Measurements from ENCODE around the gene TMEM141. TPM values are rescaled to one million over a fixed set of nuclear protein-coding genes. Genes with fewer than 3 reads are reported as not detected.
"Not testable (repeated sequence)": the region's sequence is repeated elsewhere in the genome, so short reads cannot be mapped to it uniquely, and the experiment has no call there.

Gene TMEM141
- total and polyA plus RNA-seq, 5 donors from 2014 or later: 20.7 to 39.3 (median 32.9) TPM

DNA sequence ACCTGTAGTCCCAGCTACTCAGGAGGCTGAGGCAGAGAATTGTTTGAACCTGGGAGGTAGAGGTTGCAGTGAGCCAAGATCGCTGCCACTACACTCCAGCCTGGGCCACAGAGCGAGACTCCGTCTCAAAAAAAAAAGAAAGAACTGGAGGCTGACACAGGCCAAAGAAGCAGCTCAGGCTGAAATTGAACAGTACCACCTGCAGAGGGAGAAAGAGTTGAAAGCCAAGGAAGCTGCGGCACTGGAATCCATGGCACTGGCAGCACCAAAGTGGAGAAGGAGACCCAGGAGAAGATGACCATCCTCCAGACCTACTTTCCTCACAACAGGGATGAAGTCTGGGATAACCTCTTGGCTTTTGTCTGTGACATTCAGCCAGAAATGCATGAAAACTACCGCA is 11.3 kb upstream of the TMEM141 start:
- Mint-ChIP-seq H3K4me1 (peaks cover 0 to 5% (median 0%) of the 10 kb centered on the region in 4 donors), H3K9me3 (peaks cover 0 to 3% (median 0%) of the 10 kb centered on the region in 7 donors), H3K27ac (no peak overlapping the region), H3K27me3 (peaks cover 25% of the 10 kb centered on the region), H3K36me3 (no peaks in the 10 kb centered on the region), H3K4me3 (no peak overlapping the region)
- no peak for ATAC-seq (ENCODE audit: low read depth in 2 of 2)
- no peak overlapping the region for H3K4me3 ChIP-seq (ENCODE audit: low read depth, low read length)
- DNase-seq: no peak
- no peaks in the 10 kb centered on the region for H3K4me1 ChIP-seq (ENCODE audit: control insufficient read depth, insufficient read depth, low read length, poor library complexity, severe bottlenecking)
- H3K36me3 ChIP-seq (ENCODE audit: control insufficient read depth, insufficient read depth, low read length): no peaks in the 10 kb centered on the region
- peaks cover 3% of the 10 kb centered on the region for H3K27me3 ChIP-seq (ENCODE audit: control insufficient read depth, insufficient read depth, low read length)
- no peak overlapping the region for H3K27ac ChIP-seq (ENCODE audit: insufficient read depth, low read length, poor library complexity, severe bottlenecking)
- no peaks in the 10 kb centered on the region for H3K9me3 ChIP-seq (ENCODE audit: control insufficient read depth in 2 of 2, low read length in 2 of 2)

DNA sequence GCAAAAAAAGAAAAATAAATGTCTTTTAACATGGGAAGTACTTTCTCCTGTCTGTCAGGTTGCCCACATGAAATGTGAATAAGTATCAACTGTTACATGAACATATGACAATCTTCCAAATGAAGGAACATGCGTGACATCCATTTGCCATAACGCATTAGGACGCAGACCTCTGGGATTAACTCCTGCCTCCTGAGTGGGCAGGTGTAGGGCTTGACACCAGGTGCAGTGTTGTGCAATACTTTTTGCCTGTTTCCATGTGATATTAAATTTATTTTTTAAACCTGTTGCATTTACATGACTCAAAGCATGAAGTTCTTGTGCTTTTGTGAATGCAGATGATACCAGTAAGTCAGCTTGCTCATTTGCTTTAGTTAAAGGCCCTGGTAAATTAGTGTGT is 8.7 kb upstream of the TMEM141 start:
- H3K27ac Mint-ChIP-seq: no peak overlapping the region
- DNase-seq (no peak), ATAC-seq (ENCODE audit: low read depth in 2 of 2) (no peak)
- H3K4me1 Mint-ChIP-seq: peaks cover 0 to 8% (median 1%) of the 10 kb centered on the region in 4 donors
- H3K27me3 Mint-ChIP-seq: peaks cover 32% of the 10 kb centered on the region
- Histone ChIP-seq H3K27me3 (ENCODE audit: control insufficient read depth, insufficient read depth, low read length) (peaks cover 3% of the 10 kb centered on the region), H3K27ac (ENCODE audit: insufficient read depth, low read length, poor library complexity, severe bottlenecking) (no peak overlapping the region), H3K9me3 (ENCODE audit: control insufficient read depth in 2 of 2, low read length in 2 of 2) (no peaks in the 10 kb centered on the region), H3K4me3 (ENCODE audit: low read depth, low read length) (no peak overlapping the region), H3K4me1 (ENCODE audit: control insufficient read depth, insufficient read depth, low read length, poor library complexity, severe bottlenecking) (peaks cover 1% of the 10 kb centered on the region), H3K36me3 (ENCODE audit: control insufficient read depth, insufficient read depth, low read length) (no peaks in the 10 kb centered on the region)
- H3K36me3 Mint-ChIP-seq: no peaks in the 10 kb centered on the region
- no peak overlapping the region for H3K4me3 Mint-ChIP-seq
- H3K9me3 Mint-ChIP-seq: peaks cover 0 to 2% (median 0%) of the 10 kb centered on the region in 7 donors

DNA sequence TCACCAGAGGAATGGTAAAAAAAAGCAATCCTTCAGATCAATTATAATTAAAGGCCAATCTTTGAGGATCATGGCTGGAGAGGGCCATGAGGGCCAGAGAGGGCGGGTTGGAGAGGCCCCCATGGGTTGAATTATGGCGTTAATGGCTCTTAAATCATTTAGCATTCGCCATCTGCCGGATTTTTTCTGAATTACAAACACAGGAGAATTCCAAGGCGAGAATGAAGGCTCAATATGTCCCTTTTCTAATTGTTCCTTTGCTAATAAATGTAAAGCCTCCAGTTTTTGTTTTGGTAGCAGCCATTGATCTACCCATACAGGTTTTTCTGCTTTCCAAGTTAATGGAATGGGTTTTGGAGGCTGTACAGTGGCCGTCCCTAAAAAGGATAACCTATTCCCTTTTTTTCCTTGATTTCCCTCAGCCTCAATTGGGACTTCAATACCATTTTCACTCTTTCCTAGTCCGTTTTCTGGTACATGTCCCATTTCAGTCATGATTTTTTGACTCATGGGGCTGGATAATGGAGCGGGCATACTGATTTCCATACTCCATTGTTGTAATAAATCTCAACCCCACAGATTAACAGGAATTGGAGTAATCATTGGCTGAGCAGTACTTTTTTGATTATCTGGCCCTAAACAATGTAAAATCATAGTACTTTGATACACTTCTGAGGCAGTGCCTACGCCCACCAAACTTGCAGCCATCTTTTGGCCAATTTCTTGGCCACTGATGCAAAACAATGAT is 6.7 kb upstream of the TMEM141 start:
- no peaks in the 10 kb centered on the region for H3K9me3 Mint-ChIP-seq
- peak in 1 of 3 donors; percentile 41 for DNase-seq
- no peaks in the 10 kb centered on the region for H3K27me3 ChIP-seq (ENCODE audit: control insufficient read depth, insufficient read depth, low read length)

DNA sequence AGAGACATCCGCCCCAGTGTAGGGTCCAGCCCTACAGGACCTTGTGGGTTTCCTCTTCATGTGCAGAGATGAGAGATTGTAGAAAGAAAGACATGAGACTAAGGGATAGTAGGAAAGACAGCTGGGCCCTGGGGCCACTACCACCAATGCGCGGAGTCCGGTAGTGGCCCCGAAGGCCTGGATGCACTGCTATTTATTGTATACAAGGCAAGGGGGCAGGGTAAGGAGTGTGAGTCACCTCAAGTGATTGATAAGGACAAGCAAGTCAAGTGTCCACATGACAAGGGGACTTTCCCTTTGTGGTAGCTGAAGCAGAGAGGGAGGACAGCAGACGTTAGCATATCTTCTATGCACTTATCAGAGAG is 6.2 kb upstream of the TMEM141 start:
- peak in 1 of 2 donors; percentile 73 for ATAC-seq (ENCODE audit: low read depth in 2 of 2)
- no peak overlapping the region for H3K4me3 Mint-ChIP-seq
- no peaks in the 10 kb centered on the region for H3K27me3 ChIP-seq (ENCODE audit: control insufficient read depth, insufficient read depth, low read length)
- H3K36me3 Mint-ChIP-seq: no peaks in the 10 kb centered on the region
- peaks cover 6% of the 10 kb centered on the region for H3K4me1 ChIP-seq (ENCODE audit: control insufficient read depth, insufficient read depth, low read length, poor library complexity, severe bottlenecking)
- no peak overlapping the region for H3K27ac ChIP-seq (ENCODE audit: insufficient read depth, low read length, poor library complexity, severe bottlenecking)
- H3K36me3 ChIP-seq (ENCODE audit: control insufficient read depth, insufficient read depth, low read length): no peaks in the 10 kb centered on the region
- peak in 2 of 3 donors; percentile 35 to 40 for DNase-seq
- H3K27ac Mint-ChIP-seq: no peak overlapping the region
- H3K4me1 Mint-ChIP-seq: peaks cover 0 to 9% (median 6%) of the 10 kb centered on the region in 4 donors
- H3K9me3 Mint-ChIP-seq: no peaks in the 10 kb centered on the region
- peaks cover 19% of the 10 kb centered on the region for H3K27me3 Mint-ChIP-seq
- no peaks in the 10 kb centered on the region for H3K9me3 ChIP-seq (ENCODE audit: control insufficient read depth in 2 of 2, low read length in 2 of 2)
- no peak overlapping the region for H3K4me3 ChIP-seq (ENCODE audit: low read depth, low read length)

More for the DNA sequence above, 6.7 kb upstream of the TMEM141 start:
- no peak overlapping the region for H3K4me3 Mint-ChIP-seq
- H3K36me3 ChIP-seq (ENCODE audit: control insufficient read depth, insufficient read depth, low read length): no peaks in the 10 kb centered on the region
- H3K9me3 ChIP-seq (ENCODE audit: control insufficient read depth in 2 of 2, low read length in 2 of 2): no peaks in the 10 kb centered on the region
- no peaks in the 10 kb centered on the region for H3K36me3 Mint-ChIP-seq
- H3K4me3 ChIP-seq (ENCODE audit: low read depth, low read length): no peak overlapping the region
- ATAC-seq (ENCODE audit: low read depth in 2 of 2): no peak
- peaks cover 23% of the 10 kb centered on the region for H3K27me3 Mint-ChIP-seq
- H3K4me1 ChIP-seq (ENCODE audit: control insufficient read depth, insufficient read depth, low read length, poor library complexity, severe bottlenecking): peaks cover 6% of the 10 kb centered on the region
- no peak overlapping the region for H3K27ac Mint-ChIP-seq
- H3K4me1 Mint-ChIP-seq: peaks cover 0 to 9% (median 6%) of the 10 kb centered on the region in 4 donors
- H3K27ac ChIP-seq (ENCODE audit: insufficient read depth, low read length, poor library complexity, severe bottlenecking): no peak overlapping the region

DNA sequence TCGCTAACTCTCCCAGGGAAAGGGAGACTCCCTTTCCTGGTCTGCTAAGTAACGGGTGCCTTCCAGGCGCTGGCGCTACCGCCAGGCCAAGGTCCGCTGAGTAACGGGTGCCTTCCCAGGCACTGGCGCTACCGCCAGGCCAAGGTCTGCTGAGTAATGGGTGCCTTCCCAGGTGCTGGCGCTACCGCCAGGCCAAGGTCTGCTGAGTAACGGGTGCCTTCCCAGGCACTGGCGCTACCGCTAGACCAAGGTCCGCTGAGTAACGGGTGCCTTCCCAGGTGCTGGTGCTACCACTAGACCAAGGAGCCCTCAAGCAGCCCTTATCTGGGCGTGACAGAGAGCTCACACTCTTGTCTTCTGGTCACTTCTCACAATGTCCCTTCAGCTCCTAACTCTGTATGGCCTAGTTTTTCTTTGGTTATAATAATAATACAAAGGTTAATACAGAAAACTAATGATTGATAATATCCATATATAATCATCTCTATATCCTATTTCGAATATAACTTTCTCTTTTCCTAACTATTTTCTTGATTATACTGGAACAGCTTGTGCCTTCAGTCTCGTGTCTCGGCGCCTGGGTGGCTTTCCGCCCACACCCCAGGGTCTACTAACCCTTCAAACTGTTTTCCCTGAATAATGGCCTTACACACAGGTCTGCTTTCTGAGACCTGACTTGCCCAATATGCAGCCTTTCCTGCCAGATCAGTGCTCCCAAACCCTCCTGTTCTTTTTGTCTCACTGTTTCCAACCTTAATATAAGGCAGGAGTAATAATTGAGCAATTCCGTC is 5.4 kb upstream of the TMEM141 start:
- H3K9me3 ChIP-seq (ENCODE audit: control insufficient read depth in 2 of 2, low read length in 2 of 2); H3K4me3 Mint-ChIP-seq; H3K27ac ChIP-seq (ENCODE audit: insufficient read depth, low read length, poor library complexity, severe bottlenecking); H3K27ac Mint-ChIP-seq; H3K36me3 Mint-ChIP-seq; ATAC-seq (ENCODE audit: low read depth in 2 of 2); H3K36me3 ChIP-seq (ENCODE audit: control insufficient read depth, insufficient read depth, low read length); H3K9me3 Mint-ChIP-seq; H3K4me3 ChIP-seq (ENCODE audit: low read depth, low read length); DNase-seq; H3K27me3 ChIP-seq (ENCODE audit: control insufficient read depth, insufficient read depth, low read length): not testable (repeated sequence)
- H3K4me1 ChIP-seq (ENCODE audit: control insufficient read depth, insufficient read depth, low read length, poor library complexity, severe bottlenecking): peaks cover 12% of the 10 kb centered on the region
- Mint-ChIP-seq H3K27me3 (peaks cover 19% of the 10 kb centered on the region), H3K4me1 (peaks cover 5 to 14% (median 7%) of the 10 kb centered on the region in 4 donors)

DNA sequence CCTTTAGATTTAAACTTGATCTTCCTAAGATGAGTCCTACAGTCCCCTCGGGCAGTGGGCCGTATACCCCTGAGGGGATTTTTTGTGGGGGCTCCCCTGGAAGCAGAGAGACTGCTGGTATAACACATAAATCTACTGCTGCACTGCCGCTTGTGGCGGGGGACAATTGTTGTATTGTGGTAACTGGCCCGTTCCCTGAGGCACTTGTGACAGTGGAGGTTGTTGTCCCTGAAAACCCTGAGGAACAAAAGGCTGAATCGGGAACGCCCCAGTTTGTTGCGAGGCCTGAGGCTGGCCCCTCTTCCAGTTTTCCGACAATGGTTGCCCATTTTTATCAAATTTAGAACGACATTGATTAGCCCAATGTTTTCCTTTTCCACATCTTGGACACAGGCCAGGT is 4.7 kb upstream of the TMEM141 start:
- peaks cover 19% of the 10 kb centered on the region for H3K27me3 Mint-ChIP-seq
- H3K36me3 Mint-ChIP-seq: no peaks in the 10 kb centered on the region
- H3K27ac ChIP-seq (ENCODE audit: insufficient read depth, low read length, poor library complexity, severe bottlenecking): no peak overlapping the region
- no peaks in the 10 kb centered on the region for H3K27me3 ChIP-seq (ENCODE audit: control insufficient read depth, insufficient read depth, low read length)
- peaks cover 14% of the 10 kb centered on the region for H3K4me1 ChIP-seq (ENCODE audit: control insufficient read depth, insufficient read depth, low read length, poor library complexity, severe bottlenecking)
- no peaks in the 10 kb centered on the region for H3K9me3 Mint-ChIP-seq
- H3K27ac Mint-ChIP-seq: no peak overlapping the region
- H3K4me3 ChIP-seq (ENCODE audit: low read depth, low read length): no peak overlapping the region
- ATAC-seq (ENCODE audit: low read depth in 2 of 2): no peak
- H3K4me3 Mint-ChIP-seq: no peak overlapping the region
- no peaks in the 10 kb centered on the region for H3K9me3 ChIP-seq (ENCODE audit: control insufficient read depth in 2 of 2, low read length in 2 of 2)
- no peaks in the 10 kb centered on the region for H3K36me3 ChIP-seq (ENCODE audit: control insufficient read depth, insufficient read depth, low read length)
- DNase-seq: no peak
- peaks cover 5 to 19% (median 10%) of the 10 kb centered on the region in 4 donors for H3K4me1 Mint-ChIP-seq

DNA sequence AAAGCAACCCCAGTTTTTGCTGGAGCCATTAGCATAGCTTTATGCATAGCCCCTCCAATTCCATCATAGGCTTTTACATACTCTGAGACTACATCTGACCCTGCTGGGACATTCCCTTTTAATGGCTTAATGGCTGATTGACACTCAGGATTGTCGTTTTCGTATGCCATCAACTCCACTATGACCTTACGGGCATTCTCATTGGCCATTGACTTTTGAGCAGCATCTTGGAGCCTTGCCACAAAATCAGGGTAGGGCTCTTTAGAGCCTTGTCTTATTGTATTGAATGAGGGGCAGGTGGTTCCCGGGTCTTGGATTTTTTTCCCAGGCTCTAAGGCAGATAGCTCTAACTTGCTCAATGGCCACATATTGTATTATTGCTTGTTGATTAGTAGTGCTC is 4.2 kb upstream of the TMEM141 start:
- peaks cover 18% of the 10 kb centered on the region for H3K27me3 Mint-ChIP-seq
- not testable (repeated sequence) for H3K4me3 ChIP-seq (ENCODE audit: low read depth, low read length); H3K4me3 Mint-ChIP-seq; H3K9me3 Mint-ChIP-seq; DNase-seq; H3K36me3 ChIP-seq (ENCODE audit: control insufficient read depth, insufficient read depth, low read length); H3K9me3 ChIP-seq (ENCODE audit: control insufficient read depth in 2 of 2, low read length in 2 of 2); ATAC-seq (ENCODE audit: low read depth in 2 of 2); H3K36me3 Mint-ChIP-seq; H3K27ac ChIP-seq (ENCODE audit: insufficient read depth, low read length, poor library complexity, severe bottlenecking); H3K27me3 ChIP-seq (ENCODE audit: control insufficient read depth, insufficient read depth, low read length); H3K27ac Mint-ChIP-seq
- H3K4me1 Mint-ChIP-seq: peaks cover 5 to 22% (median 10%) of the 10 kb centered on the region in 4 donors
- H3K4me1 ChIP-seq (ENCODE audit: control insufficient read depth, insufficient read depth, low read length, poor library complexity, severe bottlenecking): peaks cover 20% of the 10 kb centered on the region

Data from CD4-positive, CD25-positive, alpha-beta regulatory T cell (primary cell).